ENCODE results near the gene CEP44.
A peak's percentile ranks its signal among the peaks of the same experiment; 100 is the strongest.
"Not testable (repeated sequence)": the region's sequence is repeated elsewhere in the genome, so short reads cannot be mapped to it uniquely, and the experiment has no call there.

CEP44 gene, protein sequence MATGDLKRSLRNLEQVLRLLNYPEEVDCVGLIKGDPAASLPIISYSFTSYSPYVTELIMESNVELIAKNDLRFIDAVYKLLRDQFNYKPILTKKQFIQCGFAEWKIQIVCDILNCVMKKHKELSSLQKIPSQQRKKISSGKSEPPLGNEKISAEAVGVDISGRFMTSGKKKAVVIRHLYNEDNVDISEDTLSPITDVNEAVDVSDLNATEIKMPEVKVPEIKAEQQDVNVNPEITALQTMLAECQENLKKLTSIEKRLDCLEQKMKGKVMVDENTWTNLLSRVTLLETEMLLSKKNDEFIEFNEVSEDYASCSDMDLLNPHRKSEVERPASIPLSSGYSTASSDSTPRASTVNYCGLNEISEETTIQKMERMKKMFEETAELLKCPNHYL

DNA sequence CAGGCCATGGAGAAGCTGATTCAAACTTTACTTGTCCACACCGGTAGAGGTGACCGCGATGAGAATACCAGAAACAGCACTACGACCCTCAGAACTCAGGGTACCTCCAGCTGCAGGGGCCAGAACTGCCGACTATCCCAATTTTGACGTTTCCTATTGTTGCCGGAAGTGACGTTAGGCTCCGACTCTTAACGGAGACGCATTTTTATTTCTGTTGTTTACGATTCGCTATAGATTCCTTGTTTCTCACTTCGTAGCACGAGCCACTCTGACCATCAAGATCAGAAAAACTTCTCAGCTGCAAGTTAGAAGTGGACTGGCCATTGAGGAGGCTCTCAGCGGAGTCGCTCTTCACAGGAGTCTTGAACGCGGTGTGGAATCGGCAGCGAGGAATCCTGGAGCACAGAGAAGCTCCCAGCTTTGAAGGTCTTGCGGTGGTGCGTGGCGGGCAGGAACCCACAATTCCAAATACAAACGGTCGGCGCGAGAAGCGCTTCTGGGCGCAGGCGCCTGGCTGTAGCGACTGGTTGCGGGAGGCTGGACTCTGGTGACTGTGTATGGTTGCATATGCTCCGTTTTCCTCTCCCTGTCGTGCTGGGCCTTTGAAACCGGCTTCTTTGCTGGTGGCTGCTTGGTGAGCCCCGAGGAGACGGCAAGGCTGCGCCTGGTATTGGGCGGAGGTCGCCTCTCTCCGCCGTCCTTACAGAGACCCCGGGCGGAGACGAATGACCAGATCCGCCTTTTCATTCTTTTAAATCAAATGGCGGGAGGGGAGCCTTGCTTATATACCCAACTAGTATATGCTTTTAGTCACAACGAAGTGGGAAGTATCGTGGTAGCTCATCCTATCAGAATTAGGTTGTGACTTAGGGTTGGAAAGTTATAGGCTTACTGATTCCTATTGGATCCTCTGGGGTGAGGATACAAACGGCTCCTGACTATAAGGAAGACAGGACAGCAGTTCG, at the start of gene CEP44, which contains the start of gene FBXO8:
CEP44 (plus strand) TSS at position 405 of the 965 bp plus-strand sequence. CDS start 15,211 bp downstream, outside the sequence.
FBXO8 (minus strand) TSS at position 161 of the 965 bp plus-strand sequence. CDS start 20,575 bp downstream, outside the sequence.
- peak; percentile 36 to 52 (median 42) for DNase-seq (ENCODE audit: low read depth in 2 of 3, low spot score in 1 of 3)

DNA sequence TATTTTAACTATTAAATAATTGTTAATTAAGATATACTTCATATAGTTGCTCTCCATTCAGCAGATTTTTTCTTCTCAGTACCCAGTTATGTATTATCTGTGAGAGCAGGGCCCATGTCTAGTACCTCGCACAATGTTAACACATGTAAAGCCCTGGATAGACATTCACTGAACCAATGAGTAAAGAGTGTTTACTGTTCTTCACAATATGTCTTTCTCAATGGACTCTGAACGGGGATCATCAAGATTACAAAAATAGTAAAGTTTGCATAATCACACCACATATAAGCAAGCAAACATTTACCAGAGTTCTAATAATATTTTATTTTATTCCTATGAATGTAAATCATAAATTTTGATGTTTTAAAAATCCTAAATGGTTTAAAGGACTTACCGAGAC, 47.4 kb upstream of the CEP44 start:
- DNase-seq (ENCODE audit: low read depth in 2 of 3, low spot score in 1 of 3), result no peak

DNA sequence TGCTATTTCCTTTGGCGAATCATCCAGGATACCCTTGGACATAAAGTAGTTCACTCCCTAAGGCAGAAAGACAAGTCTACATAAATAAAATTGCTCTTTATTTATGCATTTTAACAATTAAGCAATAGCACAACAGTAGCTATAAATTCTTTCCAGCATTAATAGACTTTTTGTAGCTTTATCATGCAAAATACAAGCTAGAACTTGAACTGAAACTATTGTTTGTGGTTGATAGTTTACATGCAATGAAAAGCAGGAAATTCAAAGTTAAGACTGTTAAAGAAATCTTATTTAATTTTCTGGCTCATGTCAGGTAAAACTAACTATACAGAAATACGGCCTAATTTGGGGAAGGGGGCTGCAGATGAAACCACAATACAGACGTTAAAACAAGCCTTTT, 42.5 kb upstream of the CEP44 start:
- no peak for DNase-seq (ENCODE audit: low read depth in 2 of 3, low spot score in 1 of 3)

DNA sequence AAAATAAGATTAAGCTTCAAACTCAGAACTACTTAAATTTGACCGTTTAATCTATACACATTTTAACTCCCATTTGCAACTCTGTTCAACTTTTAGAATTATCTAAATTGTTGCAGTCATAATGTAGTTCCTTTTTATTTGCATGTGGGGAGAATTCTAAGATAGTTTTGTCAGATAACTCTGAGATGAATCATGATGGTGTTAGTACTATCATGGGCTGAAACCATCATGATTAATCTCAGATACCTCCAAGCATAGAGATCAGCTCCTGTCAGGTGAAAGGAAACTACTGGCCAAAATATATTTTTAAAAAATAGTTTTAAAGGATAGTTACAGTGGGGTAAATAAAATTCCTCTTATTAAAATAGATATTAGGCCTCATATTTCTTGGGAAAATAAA, 39.3 kb upstream of the CEP44 start:
- DNase-seq (ENCODE audit: low read depth in 2 of 3, low spot score in 1 of 3), result no peak

DNA sequence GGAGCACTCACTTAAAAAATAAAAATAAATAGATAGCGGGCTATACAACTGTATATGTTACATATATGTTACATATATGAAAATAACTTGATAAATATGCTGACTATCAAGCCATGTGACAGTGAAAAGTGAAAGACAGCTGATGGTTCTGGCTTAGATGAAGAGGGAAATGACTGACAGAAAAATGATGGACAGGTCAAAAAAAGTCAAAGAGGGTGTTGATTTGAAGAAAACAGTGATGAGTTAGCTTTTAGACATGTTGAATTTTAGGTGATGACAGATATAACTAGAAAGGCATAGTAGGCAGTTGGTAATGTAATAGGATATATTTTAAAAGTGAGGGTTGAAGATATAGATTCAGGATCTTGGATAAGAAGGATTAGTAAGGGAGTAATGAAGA, 38.0 kb upstream of the CEP44 start:
- DNase-seq (ENCODE audit: low read depth in 2 of 3, low spot score in 1 of 3), result no peak

DNA sequence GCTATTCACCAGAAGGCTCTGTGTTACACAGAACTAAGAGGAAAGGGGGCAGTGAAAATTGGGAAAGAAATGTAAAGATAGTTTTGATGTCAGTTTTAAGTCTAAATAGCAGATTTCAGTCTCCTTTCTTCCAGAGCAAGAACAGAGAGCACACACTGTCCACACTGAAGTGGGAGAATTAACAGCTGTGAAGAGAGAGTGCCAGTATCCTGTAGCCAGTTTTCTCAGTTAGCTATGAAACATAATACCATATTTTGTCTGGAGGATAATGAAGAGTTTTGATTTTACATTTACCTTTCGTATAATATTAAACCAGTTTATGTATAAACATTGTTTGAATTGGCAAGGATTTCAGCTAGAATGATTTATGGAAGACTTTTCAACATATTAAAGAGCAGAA, 35.3 kb upstream of the CEP44 start:
- no peak for DNase-seq (ENCODE audit: low read depth in 2 of 3, low spot score in 1 of 3)

DNA sequence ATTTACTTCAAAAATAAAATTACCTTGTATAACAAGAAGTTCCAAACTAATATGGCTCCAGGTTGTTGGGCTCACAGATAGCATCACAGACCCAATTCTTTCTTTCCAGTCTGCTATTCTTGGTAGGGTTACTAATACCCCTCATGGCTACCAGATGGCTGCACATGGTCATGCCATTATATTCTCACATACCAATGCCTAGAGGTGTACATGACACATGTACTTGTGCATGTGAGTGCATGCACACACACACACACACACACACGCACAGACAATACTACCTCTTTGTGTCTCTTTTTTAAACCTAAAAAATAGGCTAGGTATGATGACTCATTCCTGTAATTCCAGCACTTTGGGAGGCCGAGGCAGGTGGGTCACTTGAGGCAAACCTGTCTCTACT, 31.3 kb upstream of the CEP44 start:
- no peak for DNase-seq (ENCODE audit: low read depth in 2 of 3, low spot score in 1 of 3)

DNA sequence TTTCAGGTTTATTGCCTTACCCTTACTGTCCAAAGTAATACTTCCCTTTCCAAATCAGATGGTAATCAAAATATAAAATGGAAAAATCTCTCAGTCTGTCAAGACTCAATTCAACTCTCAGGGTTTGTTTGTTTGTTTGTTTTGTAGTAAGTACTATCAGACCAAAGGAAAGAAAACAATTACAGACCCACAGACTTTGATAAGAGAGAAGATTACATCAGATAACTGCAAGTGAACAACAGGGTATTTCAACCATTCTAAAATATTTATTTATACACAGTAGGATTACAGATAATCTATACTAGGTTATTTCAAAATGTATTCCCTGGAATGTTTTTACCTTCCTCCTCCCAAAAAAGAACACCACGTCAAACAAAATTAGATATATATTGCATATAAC, 29.1 kb upstream of the CEP44 start:
- DNase-seq (ENCODE audit: low read depth in 2 of 3, low spot score in 1 of 3), result no peak

DNA sequence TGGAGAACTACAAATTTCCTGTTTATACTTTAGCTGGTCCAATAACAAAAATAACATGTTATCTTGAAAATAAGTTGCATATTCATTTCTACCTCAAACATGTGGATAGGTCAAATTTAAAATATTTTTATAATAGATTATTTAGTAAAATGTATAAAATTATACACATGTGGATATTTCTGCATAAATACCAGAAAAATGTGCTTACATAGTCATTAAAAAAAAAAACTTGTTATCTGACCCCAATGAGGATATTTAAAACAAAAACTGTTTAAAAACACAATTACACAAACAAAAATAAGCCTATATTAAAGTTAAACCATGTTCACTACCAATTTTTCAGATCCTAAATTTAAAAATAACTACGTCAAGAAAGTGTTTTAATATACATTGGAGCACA, 28.3 kb upstream of the CEP44 start:
- DNase-seq (ENCODE audit: low read depth in 2 of 3, low spot score in 1 of 3), result no peak

DNA sequence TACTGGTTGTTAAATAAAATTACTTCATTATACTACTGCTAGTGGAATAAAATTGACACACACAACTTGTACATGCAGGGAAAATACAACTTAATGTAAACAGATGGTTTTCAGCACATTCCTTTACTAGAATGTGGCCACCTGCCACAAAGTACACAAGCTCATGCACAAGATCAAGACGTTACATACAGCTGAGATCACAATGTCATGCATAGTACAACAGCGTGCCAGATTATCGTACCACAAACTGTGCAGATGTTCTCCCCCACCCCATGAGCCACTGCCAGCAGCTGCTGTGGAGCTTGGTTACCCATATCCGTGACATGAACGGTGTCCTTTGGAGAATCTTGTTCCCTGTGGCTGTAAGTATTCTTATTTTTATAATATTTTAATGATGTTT, 27.9 kb upstream of the CEP44 start:
- DNase-seq (ENCODE audit: low read depth in 2 of 3, low spot score in 1 of 3), result no peak

DNA sequence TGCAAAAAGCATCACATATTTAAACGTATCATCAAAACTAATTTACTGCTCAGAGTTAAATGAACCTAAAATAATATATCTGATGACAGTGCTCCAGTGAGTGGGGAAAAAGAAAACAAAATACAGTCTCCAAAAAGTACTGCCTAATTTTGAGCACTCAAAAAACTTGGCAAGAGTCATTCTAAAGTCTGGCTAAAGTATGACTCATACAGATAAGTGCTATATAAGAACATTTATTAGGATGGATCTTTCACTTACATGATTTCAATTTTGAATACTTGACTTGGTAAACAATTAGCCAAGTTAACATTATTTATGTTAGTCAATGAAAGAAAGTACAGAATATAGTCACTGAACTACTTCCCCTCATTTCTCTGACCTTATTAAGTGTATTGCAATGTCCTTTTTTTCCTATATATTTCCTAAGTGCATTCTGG, 27.4 kb upstream of the CEP44 start:
- no peak for DNase-seq (ENCODE audit: low read depth in 2 of 3, low spot score in 1 of 3)

DNA sequence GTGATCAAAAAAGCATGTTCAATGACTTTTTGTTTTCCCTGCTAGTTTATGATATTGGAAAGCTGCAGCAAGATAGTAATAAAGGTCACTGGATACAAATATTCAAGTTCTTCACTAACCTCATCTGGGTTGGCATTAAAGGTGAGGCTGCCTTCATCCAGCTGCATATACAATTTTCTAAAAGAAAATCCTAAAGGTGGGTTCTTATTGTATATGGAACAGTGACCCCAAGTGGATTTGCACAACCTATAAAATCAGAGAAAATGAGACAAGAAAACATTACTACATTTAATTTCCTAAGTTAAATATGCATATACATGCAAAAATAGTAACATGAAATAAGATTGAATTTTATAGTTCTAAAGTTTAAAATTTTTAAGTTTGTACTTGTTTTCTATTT, 24.1 kb upstream of the CEP44 start:
- no peak for DNase-seq (ENCODE audit: low read depth in 2 of 3, low spot score in 1 of 3)

DNA sequence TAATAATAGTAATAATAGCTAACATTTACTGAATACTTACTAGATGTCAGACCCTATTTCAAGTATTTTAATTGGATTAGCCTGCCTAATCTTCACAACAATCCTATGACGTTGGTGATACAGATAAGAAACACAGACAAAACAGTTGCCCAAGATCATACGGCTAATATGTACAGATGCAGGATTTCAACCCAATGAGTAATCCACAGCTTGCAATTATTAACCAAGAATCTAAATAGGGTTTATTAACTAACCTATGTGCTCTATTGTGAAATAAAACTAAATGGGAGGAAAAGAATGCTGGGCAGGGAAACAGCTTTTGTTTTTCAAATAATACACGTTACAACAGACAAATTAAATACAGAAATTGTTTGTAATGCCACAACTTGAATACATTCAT, 23.6 kb upstream of the CEP44 start:
- DNase-seq (ENCODE audit: low read depth in 2 of 3, low spot score in 1 of 3), result no peak

DNA sequence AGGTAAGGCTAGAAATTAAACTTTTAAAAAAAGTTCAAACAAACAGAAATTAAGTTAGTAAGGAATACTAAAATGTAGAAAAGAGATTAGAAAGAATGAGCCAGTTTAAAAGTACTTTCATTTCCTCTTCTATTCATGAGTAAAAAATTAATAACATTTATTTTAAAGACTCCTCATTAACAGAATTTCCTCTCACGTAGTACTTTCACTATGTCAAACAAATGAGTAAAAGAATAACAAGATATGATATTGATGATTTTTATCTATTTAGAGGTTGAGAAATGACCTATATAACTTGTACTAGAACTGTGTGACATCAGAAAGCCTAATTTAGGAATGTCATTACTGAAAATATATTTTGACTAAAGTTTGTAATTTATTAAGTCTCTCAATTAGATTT, 22.3 kb upstream of the CEP44 start:
- DNase-seq (ENCODE audit: low read depth in 2 of 3, low spot score in 1 of 3), result not testable (repeated sequence)

DNA sequence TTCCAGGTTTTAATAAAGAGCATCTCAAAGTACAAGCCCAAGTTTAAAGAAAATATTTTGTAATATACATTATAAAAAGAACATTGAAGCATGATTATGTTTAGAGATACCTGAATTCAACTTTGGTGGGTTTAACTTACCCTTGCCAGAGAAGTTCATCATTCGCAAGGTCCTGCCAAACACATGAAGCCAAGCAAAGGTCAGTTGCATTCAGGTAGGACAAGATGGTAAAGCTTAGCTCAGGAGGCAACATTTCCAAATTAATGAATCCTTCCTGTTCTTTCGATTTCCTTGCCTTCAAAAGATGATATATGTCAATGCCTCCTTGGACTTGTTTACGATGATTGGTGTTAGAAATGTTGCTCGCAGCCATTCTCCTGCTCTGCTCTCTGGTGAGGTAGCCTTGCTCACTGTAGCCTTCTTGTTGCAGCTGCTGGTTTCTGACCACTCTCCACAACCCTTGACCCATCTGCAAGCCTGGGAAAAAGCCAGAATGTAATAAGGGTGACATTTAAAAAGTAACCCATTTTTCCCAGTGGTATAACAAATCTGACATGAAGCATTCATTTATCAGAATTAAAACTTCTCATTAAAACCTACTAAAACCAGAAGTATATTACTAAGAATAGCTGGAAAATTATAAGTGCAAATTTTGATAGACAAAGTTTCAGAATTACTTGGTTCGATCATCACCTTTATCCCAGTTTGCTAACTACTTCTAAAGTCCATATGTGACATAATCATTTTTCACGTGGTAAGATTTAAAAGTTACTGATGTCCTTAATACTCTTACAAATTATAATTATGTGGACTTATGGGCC, 20.9 kb upstream of the CEP44 start:
- no peak for DNase-seq (ENCODE audit: low read depth in 2 of 3, low spot score in 1 of 3)

DNA sequence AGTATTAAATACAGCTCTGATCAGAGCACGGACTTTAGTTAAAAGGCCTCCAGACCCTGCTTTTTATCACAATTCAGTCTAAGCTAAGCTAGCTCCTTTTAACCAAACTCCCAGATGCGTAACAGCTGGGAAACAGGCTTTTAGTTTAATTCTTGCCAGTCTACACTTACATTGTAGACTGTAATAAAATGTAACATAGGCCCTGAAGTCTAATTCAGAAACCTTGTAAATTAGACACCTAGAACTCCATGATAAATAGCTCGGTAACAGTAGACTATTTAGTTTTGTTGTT, 20.3 kb upstream of the CEP44 start:
- no peak for DNase-seq (ENCODE audit: low read depth in 2 of 3, low spot score in 1 of 3)

DNA sequence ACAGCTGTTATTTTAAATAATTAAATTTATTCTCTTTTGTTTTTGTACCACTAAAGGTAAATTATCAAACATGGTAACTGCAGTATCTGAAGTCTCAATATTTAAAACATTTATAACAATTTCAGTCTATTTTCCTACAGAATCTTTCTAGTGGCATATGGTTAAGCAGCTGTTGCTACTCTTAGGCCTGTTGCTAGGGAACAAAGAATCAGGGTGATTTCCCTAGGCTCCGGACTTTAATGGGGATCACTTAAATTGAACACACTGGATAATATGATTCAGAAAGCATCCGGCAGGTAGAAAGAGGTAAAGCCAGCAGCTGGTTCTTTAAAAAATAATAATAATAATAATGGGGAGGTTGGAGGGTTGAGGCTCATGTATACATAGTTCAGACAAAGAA, 17.8 kb upstream of the CEP44 start:
- DNase-seq (ENCODE audit: low read depth in 2 of 3, low spot score in 1 of 3), result no peak

DNA sequence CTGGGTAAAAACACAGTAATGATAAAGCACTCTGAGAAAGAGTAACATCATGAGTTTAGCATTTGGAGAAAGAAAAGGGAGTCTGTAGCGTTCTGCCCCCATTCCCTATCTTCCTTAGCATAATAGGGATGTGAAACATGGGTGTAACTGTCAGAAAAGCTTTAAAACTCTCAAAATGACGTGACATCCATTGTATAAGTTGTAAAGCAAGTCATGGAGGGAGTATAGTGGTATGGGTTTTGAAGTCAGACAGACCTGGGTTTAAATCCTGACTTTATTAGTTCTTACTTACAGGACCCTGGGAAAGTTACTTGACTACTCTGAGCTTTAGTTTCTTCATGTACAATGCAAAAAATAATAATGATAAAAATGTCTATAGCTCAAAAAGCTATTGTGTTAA, 17.3 kb upstream of the CEP44 start:
- DNase-seq (ENCODE audit: low read depth in 2 of 3, low spot score in 1 of 3), result no peak

DNA sequence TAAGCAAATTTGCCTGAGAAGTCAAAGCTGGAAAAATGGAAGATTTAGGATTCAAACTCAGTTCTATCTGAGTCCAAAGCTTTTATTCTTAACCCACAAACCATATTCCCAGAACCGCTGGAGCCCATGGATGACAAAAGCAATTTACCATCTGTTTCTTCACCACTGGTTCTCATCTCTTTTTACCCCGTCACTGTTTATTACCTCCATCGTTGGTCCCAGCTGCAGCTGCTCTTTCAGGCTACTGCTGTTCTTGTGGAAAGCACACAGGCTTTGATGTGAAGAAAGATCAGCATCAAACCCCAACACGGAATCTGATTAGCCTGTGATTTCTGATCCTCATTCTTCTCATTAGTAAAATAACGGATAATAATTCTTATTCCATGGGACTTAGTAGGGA, 9.8 kb upstream of the CEP44 start:
- no peak for DNase-seq (ENCODE audit: low read depth in 2 of 3, low spot score in 1 of 3)

DNA sequence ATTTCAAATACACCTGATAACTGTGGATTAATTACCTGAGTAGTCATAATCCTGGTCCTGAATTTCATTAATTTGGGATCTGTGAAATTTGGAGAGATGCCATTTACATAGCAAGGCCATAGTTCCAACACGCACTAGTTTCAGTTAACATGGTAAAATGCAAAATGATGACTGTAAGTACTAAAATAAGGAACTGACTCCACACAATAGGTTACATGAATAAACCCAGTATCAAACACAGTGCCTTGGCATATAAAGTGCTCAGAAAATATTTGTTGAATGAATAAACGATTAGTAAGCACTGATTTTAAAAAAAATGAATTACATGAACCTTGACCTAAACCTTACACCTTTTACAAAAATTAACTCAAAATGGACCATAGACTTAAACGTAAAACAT, 9.3 kb upstream of the CEP44 start:
- no peak for DNase-seq (ENCODE audit: low read depth in 2 of 3, low spot score in 1 of 3)

DNA sequence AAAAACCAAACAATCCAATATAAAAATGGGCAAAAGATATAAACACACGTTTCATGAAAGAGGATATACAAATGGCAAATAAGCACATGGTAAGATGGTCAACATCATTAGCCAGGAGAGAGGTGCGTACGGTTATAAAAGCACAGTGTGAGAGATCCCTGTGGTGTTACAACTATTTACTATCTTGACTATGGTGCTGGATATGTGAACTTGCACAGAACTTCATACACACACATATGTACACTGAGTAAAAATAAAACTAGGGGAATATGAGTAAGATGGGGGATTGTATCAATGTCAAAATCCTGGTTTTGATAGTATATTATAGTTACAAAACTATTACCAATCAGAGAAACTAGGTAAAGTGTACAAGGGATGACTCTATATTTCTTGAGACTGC, 8.6 kb upstream of the CEP44 start:
- DNase-seq (ENCODE audit: low read depth in 2 of 3, low spot score in 1 of 3), result no peak

Data from stimulated activated CD4-positive, alpha-beta T cell treated with anti-CD3 and anti-CD28 coated beads, Interleukin-12 subunit alpha, Interleukin-12 subunit beta, amount 100 ng/mL, for 48 hours (primary cell).